COLO829 (cell line): Measurements from ENCODE around the gene HORMAD2.

ENCODE experiments used
- DNase-seq: peaks from one replicate; pipeline ENCODE4 v3.0.0; 2012; ENCODE audit warnings: low spot score

The HORMAD2 gene

GRCh38 chr22:30167734-30168133 is 87.5 kb downstream of the HORMAD2 start:
- no peak for DNase-seq

DNA sequence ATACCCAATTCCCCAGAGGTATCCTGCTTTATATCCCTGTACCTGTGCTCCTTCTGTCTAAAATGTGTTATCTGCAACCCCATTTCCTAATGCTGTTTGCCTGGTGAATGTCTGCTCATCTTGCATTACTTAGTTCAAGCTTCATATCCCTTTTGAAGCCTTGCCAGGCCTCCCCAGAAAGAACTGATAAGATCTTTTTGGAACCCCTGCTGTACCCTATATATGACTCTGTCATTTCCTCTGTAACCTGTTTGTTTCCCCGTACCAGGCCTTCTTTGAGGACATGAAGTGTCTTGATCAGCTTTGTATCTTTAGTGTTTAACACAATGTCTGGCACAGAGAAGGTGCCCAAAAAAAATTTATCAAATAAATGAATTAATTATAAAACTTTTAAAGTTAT is 88.7 kb downstream of the HORMAD2 start:
- no peak for DNase-seq

GRCh38 chr22:30170129-30170528 is 89.9 kb downstream of the HORMAD2 start:
- DNase-seq: no peak

- DNase-seq: no peak
Measured at GRCh38 chr22:30171008-30171407, 90.7 kb downstream of the HORMAD2 start.

DNA sequence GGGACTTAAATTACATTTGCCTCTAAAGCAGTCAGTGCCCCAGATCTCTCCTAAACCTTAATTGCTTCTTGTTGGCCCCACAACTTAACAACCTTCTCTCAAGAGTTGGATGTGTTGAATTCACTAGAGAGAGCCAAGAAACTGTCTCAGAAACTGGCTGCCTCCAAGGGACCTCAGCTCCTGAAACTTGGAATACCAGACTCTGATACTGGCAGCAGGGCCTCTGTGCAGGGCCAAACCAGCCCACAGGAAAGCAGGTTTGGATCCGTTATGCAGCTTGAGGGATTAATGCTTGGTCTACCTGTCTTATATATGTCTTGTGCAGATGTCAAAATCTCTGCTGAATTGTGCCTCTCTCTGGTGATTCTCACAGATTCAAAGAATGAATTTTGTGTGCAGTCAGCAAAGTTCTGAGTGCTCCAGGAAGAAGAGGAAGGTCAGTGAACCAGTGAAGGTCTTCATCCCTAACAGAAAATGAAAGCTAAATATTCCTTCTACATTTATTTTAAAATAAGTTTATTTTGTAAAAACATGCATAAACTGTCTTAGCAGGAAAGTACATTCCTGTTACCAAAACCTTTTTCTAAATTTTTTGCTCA is 95.5 kb downstream of the HORMAD2 start:
- no peak for DNase-seq

GRCh38 chr22:30176431-30176830 is 96.2 kb downstream of the HORMAD2 start:
- no peak for DNase-seq

DNA sequence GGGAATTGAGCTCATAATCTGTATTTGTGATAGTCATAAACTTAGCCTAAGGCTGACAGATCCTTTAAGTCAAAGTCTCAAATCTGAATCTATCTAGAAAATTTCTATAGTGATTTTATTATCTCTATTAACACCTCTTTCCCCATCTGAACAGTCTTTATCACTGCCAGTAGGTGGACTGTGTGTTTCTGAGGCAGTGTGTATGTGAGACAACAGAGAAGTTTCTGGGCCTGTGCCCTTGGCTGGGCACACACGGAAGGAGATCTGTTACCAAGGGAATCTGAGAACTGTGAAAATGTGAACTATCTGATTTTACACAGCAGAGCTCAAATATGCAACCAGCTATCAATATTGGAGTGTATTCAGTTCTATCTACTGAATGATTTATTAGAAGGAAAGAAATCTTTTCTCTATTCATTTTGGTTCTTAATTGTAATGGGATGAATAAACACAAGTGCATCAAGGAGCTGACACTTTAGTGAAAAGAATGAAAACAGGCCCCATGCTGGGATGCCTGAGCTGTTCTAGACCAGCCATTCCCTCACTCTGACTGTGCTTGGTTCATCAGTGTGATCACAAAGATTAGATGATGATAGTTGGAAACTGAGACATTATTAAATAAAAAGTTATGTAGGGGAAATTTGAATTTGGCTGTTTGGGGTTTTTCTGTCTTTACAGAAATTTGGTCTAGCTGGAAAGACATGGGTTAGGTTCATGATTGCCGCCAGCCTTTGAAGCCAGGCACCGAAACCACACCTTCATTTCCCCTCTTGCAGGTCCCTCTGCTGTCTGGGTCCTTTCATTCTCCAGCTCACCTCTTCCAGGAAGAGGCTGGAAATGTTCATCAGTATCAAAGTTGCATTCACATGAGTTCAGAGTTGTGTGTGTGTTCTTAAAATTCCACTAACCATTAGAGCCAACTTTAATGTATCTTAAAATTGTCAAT is 98.2 kb downstream of the HORMAD2 start:
- no peak for DNase-seq

DNA sequence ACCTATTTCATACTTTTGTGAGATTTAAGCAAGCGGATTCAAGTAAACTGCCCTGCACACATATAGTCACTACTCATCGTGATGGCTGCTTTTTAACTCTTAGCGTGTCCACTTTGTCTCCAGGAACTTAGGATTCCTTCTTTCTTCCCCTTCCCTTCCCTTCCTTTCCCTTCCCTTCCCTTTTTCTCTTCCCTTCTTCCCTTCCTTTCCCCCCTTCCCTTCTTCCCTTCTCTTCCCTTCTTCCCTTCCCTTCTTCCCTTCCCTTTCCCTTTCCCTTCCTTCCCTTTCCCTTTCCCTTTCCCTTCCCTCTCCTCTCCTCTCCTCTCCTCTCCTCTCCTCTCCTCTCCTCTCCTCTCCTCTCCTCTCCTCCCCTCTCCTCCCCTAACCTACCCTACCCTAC is 100.4 kb downstream of the HORMAD2 start:
- no peak for DNase-seq

- DNase-seq: no peak
Measured at GRCh38 chr22:30181459-30182349, 101.4 kb downstream of the HORMAD2 start.

- no peak for DNase-seq
Measured at GRCh38 chr22:30182350-30182745, 102.1 kb downstream of the HORMAD2 start.

DNA sequence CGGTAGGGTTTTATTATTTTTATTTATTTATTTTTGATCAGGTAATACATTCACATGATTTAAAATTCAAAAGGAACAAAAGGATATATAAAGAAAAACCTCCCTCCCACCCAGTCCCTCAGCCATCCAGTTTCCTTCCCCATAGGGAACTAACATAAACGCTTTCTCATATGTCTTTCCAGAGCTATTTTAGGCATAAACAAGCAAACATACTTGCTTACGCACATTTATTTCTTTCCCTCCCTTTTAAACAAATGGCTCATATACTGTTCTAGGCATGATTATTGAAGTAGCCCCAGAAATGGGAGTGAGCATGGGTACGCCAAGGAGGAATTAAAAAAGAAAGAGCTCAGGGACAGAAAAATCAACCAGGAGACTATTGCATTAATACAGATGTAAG is 102.6 kb downstream of the HORMAD2 start:
- DNase-seq: no peak

- DNase-seq: no peak
Measured at GRCh38 chr22:30183271-30183670, 103.0 kb downstream of the HORMAD2 start.

DNA sequence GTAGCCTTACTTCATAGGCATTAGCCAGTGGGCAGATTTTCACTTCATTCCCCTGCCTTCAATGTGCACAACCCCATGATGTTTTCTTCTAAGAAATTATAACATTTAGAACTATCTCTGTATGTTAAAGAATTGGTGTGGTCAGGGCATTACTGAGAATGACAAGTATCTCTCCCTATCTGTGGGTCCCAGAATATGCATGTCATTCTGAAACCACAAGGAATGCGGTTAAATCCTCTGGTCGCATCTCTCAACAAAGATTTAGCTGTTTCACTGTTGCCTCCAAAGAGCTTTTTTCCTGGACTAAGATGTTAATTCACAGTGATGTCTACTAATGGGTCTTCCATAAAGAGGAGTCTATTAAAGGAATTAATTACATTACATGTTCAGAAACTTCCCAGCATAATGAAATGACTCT is 103.6 kb downstream of the HORMAD2 start:
- DNase-seq: peak; percentile 79

- DNase-seq: no peak
Measured at GRCh38 chr22:30185129-30185528, 104.9 kb downstream of the HORMAD2 start.

DNA sequence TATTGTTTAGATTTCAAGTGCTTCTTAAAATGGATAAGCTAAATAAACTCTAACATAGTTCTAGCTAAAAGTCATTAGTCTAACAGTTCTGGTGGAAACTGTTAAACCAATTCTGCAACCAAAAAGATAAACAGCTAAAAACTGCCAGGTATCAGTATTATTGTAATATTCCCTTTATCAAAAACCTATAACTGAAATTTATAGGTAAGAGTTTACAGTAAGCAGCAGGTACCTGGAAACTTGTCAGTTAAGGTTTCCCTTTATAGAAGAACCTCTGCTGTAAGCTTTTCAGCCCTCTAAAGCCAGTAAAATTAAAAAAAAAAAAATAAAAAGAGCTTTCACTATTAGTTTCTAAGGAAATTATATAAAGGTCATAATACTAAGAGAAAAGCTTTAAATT is 105.3 kb downstream of the HORMAD2 start:
- DNase-seq: no peak

- DNase-seq: no peak
Measured at GRCh38 chr22:30186041-30186440, 105.8 kb downstream of the HORMAD2 start.

- no peak for DNase-seq
Measured at GRCh38 chr22:30186510-30186909, 106.2 kb downstream of the HORMAD2 start.

DNA sequence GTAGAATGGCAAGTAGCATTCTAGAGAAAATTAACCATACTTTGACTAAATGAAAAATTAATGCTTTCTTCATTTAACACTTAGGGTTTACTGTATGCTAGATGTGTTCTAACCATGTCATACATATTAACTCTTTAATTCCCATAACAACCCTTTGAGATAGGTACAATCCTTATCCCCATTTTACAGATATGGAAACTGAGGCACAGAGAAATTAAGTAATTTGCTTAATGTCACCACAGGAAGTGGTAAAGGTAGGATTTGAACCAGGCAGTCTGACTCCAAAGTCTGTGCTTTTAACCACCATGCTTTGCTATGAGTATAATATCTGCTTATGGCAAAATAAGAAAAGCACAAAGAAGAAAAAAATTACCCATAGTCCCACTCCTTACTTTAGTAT is 106.8 kb downstream of the HORMAD2 start:
- DNase-seq: no peak

DNA sequence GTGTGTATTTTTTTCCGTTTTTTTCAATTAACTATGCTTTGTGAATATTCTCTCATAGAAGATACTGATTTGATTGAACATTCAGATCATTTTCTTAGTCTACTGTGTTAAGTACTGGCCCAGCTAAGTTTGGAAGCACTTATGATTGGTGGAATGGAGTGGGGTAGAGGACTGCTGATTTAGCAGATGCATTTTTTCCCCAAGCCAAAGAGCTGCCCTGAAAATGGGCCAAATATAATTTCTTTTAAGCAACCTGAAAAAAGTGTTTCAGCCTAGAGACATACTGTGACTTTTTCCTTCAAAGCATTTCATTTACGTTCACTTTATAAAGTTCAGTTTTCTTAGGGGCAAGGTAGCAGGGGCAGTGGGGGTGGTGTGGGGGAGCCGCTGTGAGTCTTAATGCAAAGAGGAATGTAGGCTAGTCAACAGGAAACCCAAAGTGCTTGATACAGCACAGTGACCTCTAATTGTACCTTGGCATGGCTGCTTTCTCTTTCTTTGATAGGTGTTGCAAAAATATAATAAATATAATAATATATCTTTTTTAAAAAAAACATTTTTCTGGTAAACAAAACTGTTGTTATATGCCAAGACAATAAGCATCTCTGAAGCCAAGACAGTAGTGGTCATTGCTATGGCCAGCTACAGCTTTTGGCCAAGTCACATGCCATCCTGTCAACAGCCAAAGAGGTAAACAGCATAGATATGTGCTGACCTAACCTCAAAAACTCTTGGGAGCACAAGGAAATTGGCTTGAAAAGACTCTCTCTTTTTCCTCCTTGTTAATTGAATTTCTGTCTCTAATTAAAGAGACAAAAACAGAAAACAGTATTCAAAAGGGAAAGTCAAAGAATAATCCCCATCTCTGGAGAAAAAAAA is 107.5 kb downstream of the HORMAD2 start:
- DNase-seq: no peak

- DNase-seq: no peak
Measured at GRCh38 chr22:30188911-30189310, 108.6 kb downstream of the HORMAD2 start.

GRCh38 chr22:30190574-30190973 is 110.3 kb downstream of the HORMAD2 start:
- DNase-seq: no peak
